SHP77 treated with DMSO at 0.1 percent for 48 hours (cell line): ENCODE data around the gene RRP1.
A peak's percentile ranks its signal among the peaks of the same experiment; 100 is the strongest.

Experiments
- DNase-seq: peaks from one replicate; lab custom pipeline; 2025; lab: John Stamatoyannopoulos, UW

The RRP1 gene, protein sequence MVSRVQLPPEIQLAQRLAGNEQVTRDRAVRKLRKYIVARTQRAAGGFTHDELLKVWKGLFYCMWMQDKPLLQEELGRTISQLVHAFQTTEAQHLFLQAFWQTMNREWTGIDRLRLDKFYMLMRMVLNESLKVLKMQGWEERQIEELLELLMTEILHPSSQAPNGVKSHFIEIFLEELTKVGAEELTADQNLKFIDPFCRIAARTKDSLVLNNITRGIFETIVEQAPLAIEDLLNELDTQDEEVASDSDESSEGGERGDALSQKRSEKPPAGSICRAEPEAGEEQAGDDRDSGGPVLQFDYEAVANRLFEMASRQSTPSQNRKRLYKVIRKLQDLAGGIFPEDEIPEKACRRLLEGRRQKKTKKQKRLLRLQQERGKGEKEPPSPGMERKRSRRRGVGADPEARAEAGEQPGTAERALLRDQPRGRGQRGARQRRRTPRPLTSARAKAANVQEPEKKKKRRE

DNA sequence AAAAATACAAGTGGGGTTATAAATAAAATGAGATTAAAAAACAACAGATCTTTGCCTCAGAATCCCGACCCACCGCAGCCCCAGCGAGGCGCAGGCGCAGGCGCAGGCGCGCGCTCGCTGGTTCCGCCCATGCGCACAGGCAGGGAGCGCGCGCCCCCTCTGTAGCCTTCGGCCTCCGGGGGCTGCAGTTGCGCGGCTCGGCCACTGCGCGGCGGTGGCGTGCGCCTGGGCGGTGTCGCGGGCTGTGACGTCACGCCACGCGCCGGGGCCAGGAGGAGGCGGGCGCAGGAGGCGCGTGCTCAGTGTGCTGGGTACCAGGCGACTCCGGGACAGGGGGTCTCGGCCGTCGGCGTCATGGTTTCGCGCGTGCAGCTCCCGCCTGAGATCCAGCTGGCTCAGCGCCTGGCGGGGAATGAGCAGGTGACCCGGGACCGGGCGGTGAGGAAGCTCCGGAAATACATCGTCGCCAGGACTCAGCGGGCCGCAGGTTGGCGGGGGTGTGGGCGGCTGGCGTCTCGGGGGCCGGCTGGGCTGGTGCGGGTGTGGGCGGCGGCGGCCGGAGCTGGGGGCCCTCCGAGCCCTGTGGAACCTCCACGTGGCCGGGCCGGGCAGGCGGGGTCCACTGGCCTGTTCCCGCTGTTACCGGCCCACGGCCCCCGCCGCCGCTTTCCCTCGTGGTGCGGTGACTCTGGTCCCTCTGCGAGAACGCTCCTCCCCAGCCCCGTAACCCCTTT, at the start of gene RRP1:
RRP1 (plus strand) TSS at position 302 of the 734 bp plus-strand sequence; CDS start at position 355, 53 bp downstream.
- peak; percentile 59 for DNase-seq

DNA sequence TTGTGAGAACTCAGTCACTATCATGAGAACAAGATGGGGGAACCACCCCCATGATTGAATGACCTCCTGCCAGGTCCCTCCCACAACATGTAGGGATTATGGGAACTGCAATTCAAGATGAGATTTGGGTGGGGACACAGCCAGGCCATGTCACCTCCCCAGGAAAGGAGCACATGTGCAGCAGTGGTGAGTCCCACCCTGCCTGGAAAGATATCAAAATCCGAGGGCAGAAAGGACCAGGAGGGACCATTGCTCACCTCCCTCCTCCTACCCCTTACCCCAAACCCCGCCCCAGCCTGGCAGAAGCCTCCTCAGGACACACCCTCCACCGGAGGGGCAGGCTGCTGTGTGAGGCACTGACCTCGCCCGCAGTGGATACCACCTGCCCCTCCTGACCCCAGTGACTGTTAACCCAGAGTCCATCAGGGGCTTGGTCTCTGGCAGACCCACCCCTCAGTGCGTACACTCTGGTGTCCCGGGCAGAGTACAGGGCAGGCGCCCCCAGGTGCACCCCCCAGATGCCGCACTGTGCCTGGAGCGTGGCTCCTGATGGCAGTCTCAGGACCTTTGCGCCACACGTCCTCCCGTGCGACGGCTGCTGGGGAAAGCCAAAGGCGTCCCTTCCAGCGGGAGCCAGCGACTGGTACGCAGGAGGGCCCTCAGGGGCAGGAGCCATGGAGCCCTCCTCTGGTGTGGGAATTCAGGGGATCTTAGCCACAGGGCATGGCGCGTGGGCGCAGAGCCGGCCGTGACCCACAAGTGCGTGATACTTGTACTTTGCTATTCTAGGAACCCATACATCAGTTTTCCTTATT, 49.5 kb upstream of the RRP1 start:
- DNase-seq = no peak

DNA sequence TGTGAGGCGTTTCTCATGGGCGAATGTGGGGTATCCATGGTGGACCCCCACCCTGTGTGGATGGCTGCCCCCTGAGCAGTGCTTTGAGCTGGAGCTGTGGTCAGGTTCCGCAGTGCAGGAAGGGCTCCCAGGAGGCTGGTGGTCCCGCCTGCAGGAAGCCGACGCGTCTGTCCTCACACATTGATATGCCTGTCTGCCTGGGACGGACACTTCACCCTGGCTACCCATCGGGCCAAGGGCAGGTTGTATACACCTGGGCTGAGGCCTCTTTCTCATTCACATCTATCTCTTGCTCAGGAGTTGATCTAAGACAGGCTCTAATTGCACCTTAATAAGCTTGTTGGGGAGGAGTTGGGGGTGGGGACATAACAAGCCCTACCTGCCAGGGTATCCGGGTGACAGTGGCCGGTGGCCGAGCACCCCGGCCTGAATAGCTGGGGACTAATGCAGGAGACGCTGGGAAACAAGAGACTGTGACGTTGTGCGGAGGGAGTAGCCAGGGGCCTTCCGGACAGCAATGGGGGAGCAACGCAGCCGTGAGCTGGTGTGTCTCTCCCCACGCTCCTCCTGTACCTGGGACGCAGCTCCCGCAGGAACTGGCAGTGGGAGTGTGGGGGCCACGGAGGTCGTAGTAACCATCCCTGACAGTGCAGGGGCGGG, 48.8 kb upstream of the RRP1 start:
- no peak for DNase-seq

DNA sequence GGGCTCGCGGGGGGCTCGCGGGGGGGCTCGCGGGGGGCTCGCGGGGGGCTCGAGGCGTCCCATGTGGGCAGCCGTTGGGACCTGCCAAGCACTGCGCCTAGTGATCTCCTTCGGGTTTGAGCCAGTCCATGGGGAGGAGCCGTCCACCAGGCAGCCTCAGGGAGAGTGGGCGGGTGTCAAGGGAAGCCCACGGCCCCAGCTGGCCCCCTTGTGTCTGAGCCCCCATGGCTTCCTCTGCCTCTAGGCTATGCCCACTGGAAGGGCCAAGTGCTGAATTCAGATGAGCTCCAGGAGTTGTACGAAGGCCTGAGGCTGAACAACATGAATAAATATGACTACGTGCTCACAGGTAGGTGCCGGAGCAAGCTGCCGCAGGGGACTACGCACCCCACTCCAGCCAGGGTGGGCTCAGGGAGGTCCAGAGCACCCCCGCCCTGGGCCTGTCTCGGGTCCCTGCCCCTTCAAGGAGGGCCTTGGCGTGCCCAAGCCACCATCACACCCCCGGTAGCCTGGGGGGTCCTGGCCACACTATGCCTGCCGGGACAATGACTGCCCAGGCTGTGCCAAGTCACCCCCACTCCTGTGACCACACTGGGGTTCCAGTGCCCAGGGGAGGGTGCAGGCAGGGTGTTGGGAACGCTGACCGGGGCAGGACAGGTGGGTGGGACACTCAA, 47.8 kb upstream of the RRP1 start:
- DNase-seq = no peak

DNA sequence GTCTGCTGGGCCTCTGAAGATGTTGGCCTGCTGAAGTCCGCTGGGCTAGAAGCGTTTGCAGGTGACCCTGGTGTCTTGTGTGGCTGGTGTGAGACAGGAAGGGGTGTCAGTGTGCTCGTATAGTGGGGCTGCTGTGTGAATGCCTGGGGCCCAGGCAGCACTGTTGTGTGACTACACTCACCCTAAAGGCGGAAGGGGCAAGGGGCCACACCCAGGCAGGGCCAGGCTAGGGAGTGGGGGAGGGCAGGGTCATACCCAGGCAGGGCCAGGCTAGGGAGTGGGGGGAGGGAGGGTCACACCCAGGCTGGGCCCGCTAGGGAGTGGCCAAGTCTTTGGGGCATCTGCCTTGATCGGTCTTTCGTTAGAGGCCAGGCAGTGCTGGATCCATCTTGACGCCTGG, 45.4 kb upstream of the RRP1 start:
- no peak for DNase-seq

DNA sequence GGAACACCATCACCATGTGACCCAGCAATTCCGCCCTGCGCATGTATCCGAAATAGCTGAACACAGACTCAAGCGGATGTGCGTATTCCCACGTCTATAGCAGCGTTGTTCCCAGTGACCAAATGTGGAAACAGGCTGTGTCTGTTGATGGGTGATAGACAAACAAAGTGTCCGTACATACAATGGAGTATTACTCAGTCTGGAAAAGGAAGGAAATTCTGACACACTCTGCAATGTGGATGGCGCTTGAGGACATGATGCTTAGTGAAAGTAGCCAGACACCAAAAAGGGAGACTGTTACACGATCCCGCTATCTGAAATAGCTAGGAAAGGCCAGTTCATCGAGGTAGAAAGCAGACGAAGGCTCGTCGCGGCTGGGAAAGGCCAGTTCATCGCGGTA, 44.7 kb upstream of the RRP1 start:
- DNase-seq = no peak

DNA sequence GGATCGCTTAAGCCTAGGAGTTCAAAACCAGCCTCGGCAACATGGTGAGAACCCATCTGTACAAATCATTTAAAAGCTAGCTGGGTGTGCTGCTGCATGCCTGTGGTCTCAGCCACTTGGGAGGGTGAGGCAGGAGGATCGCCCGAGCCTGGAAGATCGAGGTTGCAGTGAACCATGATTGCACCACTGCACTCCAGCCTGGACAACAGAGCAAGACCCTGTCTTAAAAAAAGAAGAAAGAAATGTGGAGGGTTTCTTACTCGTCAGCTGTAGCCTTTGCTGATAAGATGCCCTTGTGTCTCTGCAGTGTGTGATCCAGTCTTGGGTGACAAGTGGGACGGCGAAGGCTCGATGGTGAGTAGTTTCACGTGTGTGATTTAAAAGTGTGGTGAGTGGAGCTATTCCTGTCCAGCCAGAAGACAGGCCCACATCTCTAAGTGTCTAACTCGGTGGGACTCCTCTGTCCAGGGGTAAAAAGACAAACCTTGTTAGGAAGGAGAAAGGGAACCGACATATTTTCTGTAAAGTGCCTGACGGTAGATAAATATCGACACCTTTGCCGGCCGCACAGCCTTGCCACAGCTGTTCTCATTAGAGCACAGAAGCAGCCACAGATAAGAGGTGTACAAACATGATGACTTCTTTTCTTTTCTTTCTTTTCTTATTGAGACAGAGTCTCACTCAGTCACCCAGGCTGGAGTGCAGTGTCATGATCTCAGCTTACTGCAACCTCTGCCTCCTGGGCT, 43.4 kb upstream of the RRP1 start:
- DNase-seq = no peak

DNA sequence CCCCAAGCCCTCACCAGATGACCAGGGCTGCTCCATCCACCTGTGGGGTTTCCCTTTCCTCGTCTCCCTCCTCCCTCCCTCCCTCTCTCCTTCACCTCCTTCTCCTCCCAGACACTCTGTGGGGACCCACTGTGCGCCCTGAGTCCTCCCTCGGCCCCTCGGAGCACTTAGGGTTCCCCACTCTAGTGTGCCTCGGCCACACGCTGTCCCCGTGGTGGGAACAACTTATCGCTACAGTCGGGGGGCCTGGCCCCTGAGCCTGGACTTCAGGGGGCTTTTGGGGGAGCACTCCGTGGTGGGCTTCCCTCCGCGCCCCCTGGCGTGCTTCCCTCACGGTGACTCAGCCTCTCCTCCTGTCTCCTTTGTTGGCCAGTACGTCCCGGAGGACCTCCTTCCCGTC, 40.8 kb upstream of the RRP1 start:
- DNase-seq = no peak

DNA sequence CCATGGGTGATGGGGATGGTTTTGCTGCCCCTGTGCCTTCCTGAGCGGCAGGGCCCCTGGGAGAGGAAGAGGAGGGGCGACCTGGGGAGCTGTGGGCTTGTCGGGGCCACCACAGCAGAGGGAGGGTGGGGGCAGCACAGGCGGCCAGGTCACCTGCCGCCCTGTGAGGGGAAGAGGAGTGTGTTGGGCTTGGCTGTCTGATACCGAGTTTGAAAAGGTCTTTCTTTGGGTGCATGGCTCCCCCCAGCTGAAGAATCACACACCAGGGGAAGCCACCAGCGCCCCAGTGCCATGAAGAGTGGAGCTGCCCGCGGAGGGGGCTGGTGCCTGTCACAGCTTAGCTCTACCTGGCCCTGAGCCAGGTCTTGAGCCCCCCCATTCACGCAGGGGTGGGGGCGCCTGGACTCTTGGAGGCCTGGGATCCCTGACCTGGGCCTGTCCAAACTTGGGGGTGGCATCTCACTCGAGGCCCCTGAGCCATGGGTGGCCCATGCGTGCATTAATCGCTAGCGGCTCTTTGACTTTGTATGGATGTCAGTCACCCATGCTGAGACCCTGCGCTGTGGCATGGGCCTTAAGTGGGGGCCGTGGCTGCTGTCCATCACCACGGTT, 39.6 kb upstream of the RRP1 start:
- no peak for DNase-seq

DNA sequence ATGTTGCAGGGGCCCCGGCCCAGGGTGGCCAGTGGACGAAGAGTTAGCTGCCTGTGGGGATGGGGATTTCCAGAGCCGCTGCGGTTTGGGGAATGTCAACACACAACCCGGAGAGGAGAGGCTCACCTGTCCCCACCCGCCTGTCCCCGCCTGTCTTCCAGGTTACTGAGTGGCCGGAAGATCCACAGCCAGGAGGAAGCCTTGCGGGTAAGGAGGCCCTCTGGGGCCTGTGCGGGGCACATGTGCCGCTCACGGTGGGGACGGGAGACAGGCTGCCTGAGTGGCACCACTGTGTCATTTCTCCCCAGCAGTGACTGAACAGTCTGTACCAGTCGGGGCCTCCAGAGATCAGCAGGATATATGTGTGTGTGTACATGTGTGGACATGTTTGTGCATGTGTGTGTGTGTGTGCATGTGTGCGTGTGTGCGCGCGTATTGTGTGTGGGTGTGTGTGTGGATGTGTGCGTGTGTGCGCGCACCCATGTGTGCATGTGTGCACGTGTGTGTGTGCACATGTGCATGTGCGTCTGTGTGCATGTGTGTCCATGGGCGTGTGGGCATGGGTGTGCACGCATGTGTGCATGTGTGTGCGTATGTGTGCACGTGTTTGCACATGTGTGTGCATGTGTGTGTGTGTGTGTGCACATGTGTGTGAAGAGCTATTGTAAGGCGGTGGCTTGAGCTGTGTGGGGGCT, 38.9 kb upstream of the RRP1 start:
- no peak for DNase-seq

DNA sequence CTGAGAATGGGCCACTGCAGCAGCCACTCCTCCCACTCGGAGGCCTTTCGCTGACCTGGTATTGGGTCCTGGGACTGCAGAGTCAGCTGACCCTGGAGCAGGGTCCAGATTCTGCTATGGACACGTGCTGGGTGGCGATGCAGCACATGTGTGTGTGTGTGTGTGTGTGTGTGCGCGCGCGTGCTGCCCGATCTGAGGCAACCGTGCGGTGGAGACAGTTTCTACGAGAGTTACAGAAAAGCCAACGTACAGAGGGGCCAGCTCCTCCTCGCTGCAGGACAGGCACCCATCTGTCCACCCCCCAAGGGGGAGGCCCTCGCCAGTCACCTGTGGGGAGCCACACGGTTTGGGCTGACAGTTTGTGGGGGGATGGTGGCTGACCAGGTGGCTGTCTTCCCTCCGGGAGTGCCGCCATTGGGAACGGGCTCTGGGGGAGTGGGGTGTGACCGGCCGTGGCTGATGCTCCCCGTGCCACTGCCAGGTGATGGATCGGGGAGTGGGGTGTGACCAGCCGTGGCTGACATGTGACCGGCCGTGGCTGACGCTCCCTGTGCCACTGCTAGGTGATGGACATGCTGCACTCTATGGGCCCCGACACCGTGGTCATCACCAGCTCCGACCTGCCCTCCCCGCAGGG, 37.3 kb upstream of the RRP1 start:
- DNase-seq = no peak

DNA sequence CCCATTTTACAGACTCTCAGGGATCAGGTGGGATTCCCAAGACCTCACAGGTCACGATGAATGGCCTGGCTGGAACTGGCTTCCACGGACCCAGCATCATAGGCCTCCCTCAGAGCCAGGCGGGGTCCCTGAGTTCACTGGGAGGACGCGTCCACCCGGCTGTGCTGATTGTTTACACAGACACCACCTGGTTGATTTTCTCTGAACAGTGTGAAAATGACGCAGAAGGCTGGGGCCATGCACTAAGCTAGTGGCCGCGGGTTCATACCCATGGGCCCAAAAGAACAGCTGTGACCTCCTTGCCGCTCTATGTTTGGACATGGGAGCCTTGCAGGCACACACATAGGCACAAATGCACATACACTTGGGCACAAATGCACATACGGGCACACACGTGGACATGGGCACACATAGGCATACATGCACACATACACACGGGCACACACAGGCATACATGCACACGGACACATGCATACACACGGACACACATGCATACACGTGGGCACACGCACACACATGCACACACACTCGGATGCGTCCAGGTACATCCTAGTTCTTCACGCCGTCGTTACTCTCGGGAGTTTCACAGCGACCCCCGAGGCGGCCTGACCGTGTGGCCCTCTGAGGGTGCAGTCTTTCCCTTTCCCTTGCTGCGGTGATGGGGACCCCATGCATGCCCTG, 36.5 kb upstream of the RRP1 start:
- no peak for DNase-seq

DNA sequence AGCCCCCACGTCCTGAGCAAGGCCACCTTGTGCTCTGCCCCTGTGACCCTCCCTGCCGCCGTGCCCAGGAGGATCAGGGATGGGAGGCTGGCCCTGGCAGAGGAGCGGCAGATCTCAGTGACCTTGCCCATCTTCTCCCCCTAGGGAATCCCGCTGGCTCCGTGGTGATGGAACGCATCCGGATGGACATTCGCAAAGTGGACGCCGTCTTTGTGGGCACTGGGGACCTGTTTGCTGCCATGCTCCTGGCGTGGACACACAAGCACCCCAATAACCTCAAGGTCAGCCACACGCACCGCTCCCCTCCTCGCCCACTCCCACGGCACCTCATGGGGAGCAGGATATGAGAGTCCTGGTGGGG, 36.0 kb upstream of the RRP1 start:
- no peak for DNase-seq

DNA sequence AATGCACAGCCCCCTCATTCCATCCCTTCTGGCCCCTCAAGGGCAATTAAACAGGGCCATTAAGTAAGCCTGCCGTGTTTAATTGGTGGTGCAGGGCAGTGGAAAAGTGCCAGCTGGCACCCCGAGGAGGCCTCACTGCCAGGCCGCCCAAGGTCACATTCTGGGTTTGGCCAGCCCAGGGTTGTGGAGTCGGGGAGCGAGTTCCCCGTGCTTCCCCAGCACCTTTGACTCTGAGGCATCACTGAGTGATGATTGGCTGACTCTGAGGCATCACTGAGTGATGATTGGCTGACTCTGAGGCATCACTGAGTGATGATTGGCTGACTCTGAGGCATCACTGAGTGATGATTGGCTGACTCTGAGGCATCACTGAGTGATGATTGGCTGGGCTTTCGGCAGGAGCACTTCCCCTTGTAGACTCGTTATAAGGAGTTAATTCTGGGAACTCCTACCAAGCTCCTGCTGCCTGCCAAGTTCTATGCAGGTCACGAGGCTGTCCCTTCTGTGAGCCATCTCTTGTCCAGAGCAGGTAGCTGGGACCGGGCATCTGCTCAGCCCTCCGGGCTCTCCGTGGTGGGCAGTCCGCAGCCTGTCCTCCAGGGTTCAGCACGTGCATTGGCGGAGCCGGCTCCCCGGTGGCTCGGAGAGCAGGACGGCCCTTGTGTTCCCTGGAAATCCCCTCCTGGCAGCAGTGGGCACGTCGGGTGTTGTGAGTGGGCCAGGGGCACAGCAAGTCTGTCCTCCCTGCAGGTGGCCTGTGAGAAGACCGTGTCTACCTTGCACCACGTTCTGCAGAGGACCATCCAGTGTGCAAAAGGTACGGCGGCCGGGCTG, 34.2 kb upstream of the RRP1 start:
- DNase-seq = no peak

DNA sequence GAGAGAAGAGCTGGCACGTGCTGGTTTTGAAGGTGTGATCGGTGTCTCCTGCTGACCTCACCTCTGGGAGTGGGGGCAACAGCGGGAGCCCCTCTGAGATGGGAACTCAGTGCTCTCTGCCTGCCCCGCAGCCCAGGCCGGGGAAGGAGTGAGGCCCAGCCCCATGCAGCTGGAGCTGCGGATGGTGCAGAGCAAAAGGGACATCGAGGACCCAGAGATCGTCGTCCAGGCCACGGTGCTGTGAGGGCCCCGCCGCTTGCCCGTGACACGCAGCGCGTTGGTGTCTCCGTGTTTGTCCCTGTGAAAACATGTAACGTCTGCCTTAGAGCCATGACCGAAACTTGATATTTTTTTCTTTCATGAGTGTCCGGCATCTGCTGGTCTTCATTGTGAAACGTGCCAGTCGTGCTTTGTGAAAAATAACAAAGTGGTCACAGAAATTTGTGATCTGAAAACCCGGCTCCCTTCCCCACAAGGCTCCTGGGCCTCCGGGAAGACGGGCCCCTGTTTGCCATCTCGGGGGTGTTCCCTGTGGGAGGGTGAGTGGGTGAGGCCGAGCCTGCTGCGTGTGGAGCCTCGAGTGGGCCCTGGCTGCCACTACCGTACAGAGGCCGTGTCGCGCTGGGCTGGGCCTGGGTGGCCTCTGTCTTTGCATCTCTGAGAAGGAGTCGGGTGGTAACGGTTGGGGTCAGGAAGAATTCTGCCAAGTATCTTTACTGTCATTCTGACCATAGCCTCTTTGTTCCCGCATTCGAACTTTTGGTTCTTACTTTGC, 33.4 kb upstream of the RRP1 start:
- DNase-seq = no peak

DNA sequence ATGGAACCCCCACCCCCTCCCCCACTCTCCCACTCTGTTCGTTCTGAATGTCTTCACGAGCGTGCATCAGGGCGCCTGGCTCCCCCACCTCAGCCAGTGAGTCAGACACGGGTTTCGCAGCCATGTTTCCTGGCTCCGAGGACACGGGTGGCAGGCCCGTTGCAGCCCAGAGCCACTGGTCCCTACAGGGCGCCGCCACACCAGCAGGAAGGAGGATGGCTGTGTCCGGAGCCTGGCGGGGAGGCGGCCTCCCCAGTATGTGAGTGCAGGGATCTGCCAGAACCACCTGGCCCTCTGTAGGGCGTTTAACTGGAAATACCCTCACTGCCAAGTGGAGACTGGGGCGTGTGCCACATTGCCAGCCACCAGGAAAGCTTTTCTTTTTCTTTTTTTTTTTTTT, 31.8 kb upstream of the RRP1 start:
- no peak for DNase-seq

DNA sequence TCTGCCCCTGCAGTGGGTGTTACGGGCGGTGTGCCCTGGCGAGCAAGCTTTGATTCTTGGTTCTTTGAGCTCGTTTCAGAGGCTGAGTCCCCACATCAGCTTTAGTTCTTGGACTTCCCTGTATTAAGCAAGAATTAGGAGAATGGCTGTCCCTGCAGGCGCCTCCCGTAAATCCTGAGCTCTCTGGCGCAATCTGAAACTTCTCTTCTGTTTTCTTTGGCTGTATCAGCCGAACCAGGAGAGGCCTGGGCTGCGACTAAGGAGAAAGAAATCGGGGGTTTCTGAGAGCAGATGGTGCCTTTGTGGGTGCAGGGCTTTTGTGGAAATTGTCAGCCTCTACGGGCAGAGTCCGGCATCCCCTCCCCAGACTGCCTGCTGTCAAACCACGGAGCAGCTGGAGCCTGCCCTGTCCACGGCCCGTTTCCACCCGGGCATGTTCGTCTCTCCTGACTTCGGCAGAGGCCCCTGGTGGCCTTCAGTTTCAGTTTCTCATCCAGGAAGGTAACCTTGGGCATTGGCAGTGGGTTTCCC, 31.2 kb upstream of the RRP1 start:
- DNase-seq = no peak
